Right lobe of liver (tissue), 6 donors: Measurements from ENCODE around the gene FADS6. TPM values are rescaled to one million over a fixed set of nuclear protein-coding genes. Genes with fewer than 3 reads are reported as not detected.

Source experiments
- ATAC-seq, 4 donors: fragments of 200-7000 bp; cut with Tn5 transposase; one replicate each; pipeline ENCODE4 v1.9.1; 2020; ENCODE audit warnings: mild to moderate bottlenecking in 4 of 4, moderate library complexity in 4 of 4
- DNase-seq, 3 donors: peaks; one replicate each; pipeline ENCODE4 v3.0.0-alpha.2; 2020
- H3K27ac ChIP-seq, 3 donors: fragments of 200-600 bp; one replicate each; pipeline ENCODE4 v1.8.0; 2022
- H3K27me3 ChIP-seq, 2 donors: fragments of 200-600 bp; one replicate each; pipeline ENCODE4 v1.8.0; 2022
- H3K36me3 ChIP-seq, 4 donors: fragments of 200-600 bp; sonication (generic) in 1 of 4; one replicate each; pipeline versions ENCODE4 v1.5.1 to v1.8.0; 2017 to 2022; ENCODE audit warnings: control low read depth in 1 of 4
- H3K4me1 ChIP-seq, 4 donors: fragments of 200-600 bp; sonication (generic) in 1 of 4; one replicate each; pipeline versions ENCODE4 v1.5.1 to v1.8.0; 2017 to 2022; ENCODE audit warnings: control low read depth in 1 of 4
- H3K4me3 ChIP-seq, 3 donors: fragments of 200-600 bp; one replicate each; pipeline ENCODE4 v1.8.0; 2022
- H3K9me3 ChIP-seq, 4 donors: fragments of 200-600 bp; sonication (generic) in 1 of 4; one replicate each; pipeline versions ENCODE4 v1.5.1 to v1.8.0; 2017 to 2022; ENCODE audit warnings: control low read depth in 1 of 4
- CTCF ChIP-seq, 4 donors: fragments of 200-600 bp in 3 of 4; fragments of 450-650 bp in 1 of 4; IDR thresholded peaks; one replicate each; pipeline versions ENCODE4 v1.5.1 to v1.8.0; 2016 to 2022; ENCODE audit warnings: antibody characterized with exemption in 4 of 4, mild to moderate bottlenecking in 2 of 4
- POLR2A ChIP-seq: fragments of 450-650 bp; IDR thresholded peaks from one replicate; pipeline ENCODE4 v1.6.1; 2017; ENCODE audit warnings: antibody characterized with exemption, mild to moderate bottlenecking
- WGBS: methylation state at CpG from one replicate; pipeline ENCODE4 v1.1.6; 2018; ENCODE audit warnings: low coverage, low lambda C conversion rate; ENCODE audit not compliant: insufficient coverage; ENCODE audit errors: missing lambda C conversion rate; 5-methylcytosine and 5-hydroxymethylcytosine counted together
- intact Hi-C, 2 donors: fragments of 100-400 bp; cut with DNase I; formaldehyde crosslinking; loops; one replicate each; pipeline versions ENCODE4 v1.11.2 to v1.14.1; 2022
- total RNA-seq, 6 experiments: library from RNA; depleted of rRNA in 2 of 6; stranded (reverse); fragments of >200 nt in 2 of 6; fragmentation: NEBNext Ultra II Directional in 3 of 6; extraction: Animal tissue kit (Norgen Biotek cat#: 25700) in 3 of 6; gene quantifications; one replicate each; pipeline versions ENCODE4 v1.1.0 to v1.2.4, GENCODE V29; 2016 to 2023
- donor health status: DM: no; HTN: yes; CAD: no.
- donor health status: DM: no; HTN: no; CAD: no.
- donor health status: DM: no; HTN: no; CAD: no.
- donor health status: DM: no; HTN: yes; CAD: no.
- donor health status: DM: no; HTN: yes; CAD: no.

FADS6 gene
- total RNA-seq, 6 experiments from 2014 or later: 2.1 to 6.1 (median 3.7) TPM

GRCh38 chr17:74840989-74841666 is 52.3 kb downstream of the FADS6 start:
- H3K4me1 ChIP-seq: no peaks in the 10 kb centered on the region
- TF ChIP-seq CTCF (IDR thresholded peaks at IDR 0.05): no peak
- TF ChIP-seq POLR2A: no peak
- ATAC-seq (peak; percentile 24 to 60 (median 32)), DNase-seq (no peak)
- intact Hi-C loops: no loop called here
- no peaks in the 10 kb centered on the region for H3K27me3 ChIP-seq
- no peaks in the 10 kb centered on the region for H3K9me3 ChIP-seq
- 21% methylated on average over 6 of the region's 13 CpGs for WGBS
- no peak overlapping the region for H3K4me3 ChIP-seq
- H3K27ac ChIP-seq: no peak overlapping the region
- peaks cover 0 to 4% (median 0%) of the 10 kb centered on the region in 4 donors for H3K36me3 ChIP-seq

GRCh38 chr17:74839990-74840852 is 53.2 kb downstream of the FADS6 start:
- H3K9me3 ChIP-seq: no peaks in the 10 kb centered on the region
- ATAC-seq: no peak
- DNase-seq: no peak
- H3K27ac ChIP-seq: no peak overlapping the region
- 81% methylated on average over 3 of the region's 7 CpGs for WGBS
- intact Hi-C loops: no loop called here
- TF ChIP-seq POLR2A (no peak), CTCF (IDR thresholded peaks at IDR 0.05) (no peak)
- no peaks in the 10 kb centered on the region for H3K27me3 ChIP-seq
- no peaks in the 10 kb centered on the region for H3K4me1 ChIP-seq
- H3K4me3 ChIP-seq: no peak overlapping the region
- H3K36me3 ChIP-seq: peaks cover 0 to 4% (median 0%) of the 10 kb centered on the region in 4 donors

- ATAC-seq: no peak
- intact Hi-C loops: no loop called here
- 84% methylated on average over 2 of the region's 9 CpGs for WGBS
These were observed 55.2 kb downstream of the FADS6 start for GRCh38 chr17:74838274-74838673.

More at GRCh38 chr17:74838274-74838673, 55.2 kb downstream of the FADS6 start:
- no peaks in the 10 kb centered on the region for H3K27me3 ChIP-seq
- no peaks in the 10 kb centered on the region for H3K9me3 ChIP-seq
- H3K4me3 ChIP-seq: no peak overlapping the region
- H3K27ac ChIP-seq: no peak overlapping the region
- DNase-seq: no peak
- TF ChIP-seq POLR2A (no peak), CTCF (IDR thresholded peaks at IDR 0.05) (no peak)
- H3K4me1 ChIP-seq: no peaks in the 10 kb centered on the region
- H3K36me3 ChIP-seq: peaks cover 0 to 4% (median 0%) of the 10 kb centered on the region in 4 donors
